Stimulated activated CD8-positive, alpha-beta memory T cell treated with anti-CD3 and anti-CD28 coated beads, Interleukin-4, amount 100 ng/mL, for 48 hours (primary cell): ENCODE results near the gene CGB7.

Experiments
- DNase-seq: peaks from one replicate; pipeline ENCODE4 v3.0.0-alpha.2; 2020

CGB7 gene

DNA sequence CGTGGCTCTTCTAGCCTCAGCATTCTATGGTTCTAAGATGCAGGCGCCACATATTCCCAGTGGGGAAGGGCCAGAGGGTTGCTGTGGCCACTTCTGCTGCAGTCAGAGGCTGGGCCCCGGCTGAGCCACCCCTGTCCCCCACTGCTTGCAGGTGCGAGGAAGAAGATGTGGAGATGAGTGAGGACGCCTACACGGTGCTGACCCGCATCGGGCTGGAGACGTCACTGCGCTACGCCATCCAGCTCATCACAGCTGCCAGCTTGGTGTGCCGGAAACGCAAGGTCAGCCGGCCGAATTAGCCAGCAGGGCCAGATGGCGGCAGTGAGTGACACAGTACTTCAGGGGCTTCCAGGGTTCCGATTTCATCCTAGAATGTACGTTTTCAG lies 42.7 kb downstream of the CGB7 start:
- DNase-seq, result no peak

DNA sequence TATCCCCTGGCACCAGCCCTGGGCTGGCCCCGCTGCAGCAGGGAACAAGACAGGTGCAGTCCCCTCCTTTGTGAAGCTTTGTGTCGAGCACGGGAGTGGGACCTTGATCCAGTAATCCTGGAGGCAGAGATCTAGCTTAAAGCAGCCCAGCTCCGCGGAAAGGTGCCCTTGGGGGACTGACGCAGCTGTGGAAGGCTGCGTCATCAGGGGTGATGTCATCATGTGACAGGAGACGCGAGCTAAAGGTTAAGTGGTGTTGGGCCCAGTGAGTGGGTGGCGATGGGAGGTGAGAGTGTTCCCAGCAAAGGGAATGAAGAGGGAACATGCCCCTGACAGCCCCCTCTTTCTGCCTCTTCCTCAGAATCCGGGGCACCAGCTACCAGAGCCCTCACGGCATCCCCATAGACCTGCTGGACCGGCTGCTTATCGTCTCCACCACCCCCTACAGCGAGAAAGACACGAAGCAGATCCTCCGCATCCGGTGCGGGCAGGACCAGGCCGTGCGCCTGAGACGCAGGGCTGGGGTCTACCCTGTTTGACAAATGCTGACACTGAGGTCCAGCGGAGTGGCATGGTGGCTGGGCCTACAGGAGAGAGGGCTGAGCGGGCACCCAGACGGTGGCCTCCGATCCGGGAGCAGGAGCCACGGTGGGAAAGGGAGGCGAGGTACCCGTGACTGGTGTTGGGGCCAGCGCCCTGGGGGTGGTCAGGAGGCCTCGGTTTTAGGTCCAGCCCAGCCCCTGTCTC lies 43.3 kb downstream of the CGB7 start:
- DNase-seq, result no peak

DNA sequence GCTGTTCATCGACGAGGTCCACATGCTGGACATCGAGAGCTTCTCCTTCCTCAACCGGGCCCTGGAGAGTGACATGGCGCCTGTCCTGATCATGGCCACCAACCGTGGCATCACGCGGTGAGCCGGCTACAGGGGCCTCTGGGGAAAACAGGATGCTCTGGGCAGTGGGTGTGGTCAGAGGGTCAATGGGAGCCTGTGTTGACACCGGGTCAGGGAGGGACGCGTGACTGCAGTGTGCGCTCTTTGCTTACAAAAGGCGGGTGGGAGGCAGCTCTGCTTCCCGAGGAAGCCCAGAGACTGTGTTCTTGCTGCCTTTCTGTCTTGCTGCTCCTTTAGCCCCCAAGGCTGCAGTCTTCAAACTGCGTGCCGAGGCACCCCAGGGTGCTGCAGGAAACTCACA lies 46.4 kb downstream of the CGB7 start:
- no peak for DNase-seq

DNA sequence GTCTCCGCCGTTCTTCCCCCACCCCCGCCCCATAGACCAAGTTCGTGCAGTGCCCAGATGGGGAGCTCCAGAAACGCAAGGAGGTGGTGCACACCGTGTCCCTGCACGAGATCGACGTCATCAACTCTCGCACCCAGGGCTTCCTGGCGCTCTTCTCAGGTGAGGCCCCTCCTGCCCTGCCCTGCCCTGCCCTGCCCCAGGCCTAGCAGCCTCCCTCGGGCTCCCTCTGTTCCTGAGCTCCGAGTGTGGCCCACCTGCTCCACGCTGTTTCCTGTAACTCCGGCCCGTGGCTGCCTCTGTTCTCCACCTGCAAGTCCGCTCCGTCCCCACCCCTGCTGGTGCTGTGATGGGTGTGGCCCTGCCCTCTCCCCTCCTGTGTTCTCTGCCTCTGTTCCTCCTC lies 47.1 kb downstream of the CGB7 start:
- DNase-seq, result no peak

DNA sequence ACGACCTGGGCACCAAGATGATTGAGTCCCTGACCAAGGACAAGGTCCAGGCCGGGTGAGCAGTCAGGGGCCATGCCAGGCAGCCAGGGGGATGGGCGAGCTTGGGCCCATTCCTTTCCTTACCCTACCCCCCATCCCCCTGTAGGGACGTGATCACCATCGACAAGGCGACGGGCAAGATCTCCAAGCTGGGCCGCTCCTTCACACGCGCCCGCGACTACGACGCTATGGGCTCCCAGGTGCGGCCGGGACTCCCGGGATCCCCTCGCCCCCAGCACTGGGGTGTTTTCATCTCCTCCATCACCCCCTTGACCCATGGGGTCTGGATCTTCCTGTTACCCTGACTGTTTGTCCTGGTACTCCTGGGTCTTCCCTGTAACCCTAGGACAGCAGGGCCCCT lies 47.7 kb downstream of the CGB7 start:
- DNase-seq, result no peak

DNA sequence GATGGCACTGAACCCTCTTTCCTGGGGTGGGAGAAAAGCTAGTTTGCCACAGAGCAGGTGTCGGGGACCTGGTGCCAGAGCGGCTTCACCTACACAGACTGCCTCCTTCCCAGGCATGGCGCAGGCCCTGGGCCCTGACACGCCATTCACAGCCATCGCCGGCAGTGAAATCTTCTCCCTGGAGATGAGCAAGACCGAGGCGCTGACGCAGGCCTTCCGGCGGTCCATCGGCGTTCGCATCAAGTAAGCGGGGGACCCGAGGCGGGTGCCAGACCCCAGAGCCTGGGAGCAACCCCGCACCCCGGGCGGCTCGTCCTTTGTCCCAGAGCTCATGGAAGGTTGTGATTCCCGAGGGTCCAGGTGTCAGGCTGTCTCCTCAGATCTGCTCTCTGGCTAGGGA lies 50.6 kb downstream of the CGB7 start:
- no peak for DNase-seq

DNA sequence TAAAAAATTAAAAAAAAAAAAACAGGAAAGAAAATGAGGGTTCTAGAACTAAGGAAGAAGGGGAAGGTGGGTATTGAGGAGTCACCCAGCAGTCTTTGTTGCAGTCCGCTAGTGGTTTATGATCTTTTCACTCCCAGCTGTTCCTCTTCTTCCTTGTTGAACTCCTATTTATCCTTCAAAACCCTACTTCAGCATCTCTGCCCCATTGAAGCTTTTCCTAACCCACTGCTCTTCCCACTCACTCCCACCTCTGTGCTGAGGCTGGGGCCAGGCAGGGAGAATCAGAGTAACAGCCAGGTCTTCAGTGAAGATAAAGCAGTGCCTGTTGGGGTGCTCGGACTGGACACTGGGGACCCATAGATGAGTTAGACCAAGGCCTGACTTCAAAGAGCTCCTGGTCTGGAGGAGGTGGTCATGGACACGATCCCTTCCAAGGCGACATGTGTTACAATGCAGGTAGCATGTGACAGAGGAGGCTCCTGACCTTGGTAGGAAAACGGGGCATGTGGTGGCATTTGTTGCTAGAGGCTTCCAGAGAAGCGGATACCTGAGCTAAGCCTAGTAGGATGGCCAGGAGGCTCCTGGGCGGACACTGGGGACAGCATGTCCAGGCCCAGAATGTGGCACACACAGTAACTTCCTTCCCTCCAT lies 52.5 kb downstream of the CGB7 start:
- DNase-seq, result no peak
